Fibroblast of lung (primary cell): ENCODE measurements around the gene R3HCC1L. TPM values are rescaled to one million over a fixed set of nuclear protein-coding genes. Genes with fewer than 3 reads are reported as not detected.

Experiments used
- DNase-seq, 2 donors: peaks; one replicate each; pipeline versions ENCODE4 v3.0.0 to v3.0.0-alpha.2; 2010; ENCODE audit warnings: low read depth in 2 of 2
- H2AFZ ChIP-seq: 2 replicates; pipeline ENCODE4 v1.5.1; 2012; ENCODE audit warnings: low read length, control low read depth, inconsistent platforms
- H3K27ac ChIP-seq: 2 replicates; pipeline ENCODE4 v1.5.1; 2011; ENCODE audit warnings: low read length, control low read depth; ENCODE audit not compliant: insufficient read depth
- H3K27me3 ChIP-seq: 2 replicates; pipeline ENCODE4 v1.5.1; 2011; ENCODE audit warnings: mild to moderate bottlenecking, low read length; ENCODE audit not compliant: control insufficient read depth, insufficient read depth
- H3K36me3 ChIP-seq: 2 replicates; pipeline ENCODE4 v1.5.1; 2011; ENCODE audit warnings: low read length; ENCODE audit not compliant: control insufficient read depth, insufficient read depth
- H3K4me1 ChIP-seq: 2 replicates; pipeline ENCODE4 v1.5.1; 2011; ENCODE audit warnings: low read length; ENCODE audit not compliant: control insufficient read depth, insufficient read depth; ENCODE audit errors: extremely low read depth
- H3K4me2 ChIP-seq: 2 replicates; pipeline ENCODE4 v1.5.1; 2011; ENCODE audit warnings: low read length, control low read depth; ENCODE audit not compliant: insufficient read depth; ENCODE audit errors: extremely low read depth
- H3K4me3 ChIP-seq, 4 experiments: fragments of 200-600 bp in 1 of 4; sonication (generic) in 1 of 4; replicated peaks in 1 of 4; 2 replicates each; pipeline ENCODE4 v1.5.1; 2011 to 2016; ENCODE audit warnings: low read length in 4 of 4, low read depth in 3 of 4, mild to moderate bottlenecking in 3 of 4, control low read depth in 2 of 4, inconsistent platforms in 1 of 4, mixed read lengths in 1 of 4; ENCODE audit not compliant: insufficient read depth in 1 of 4; ENCODE audit errors: control extremely low read depth in 1 of 4
- H3K79me2 ChIP-seq: 2 replicates; pipeline ENCODE4 v1.5.1; 2012; ENCODE audit warnings: mild to moderate bottlenecking, low read length, inconsistent platforms; ENCODE audit not compliant: control insufficient read depth, insufficient read depth
- H3K9ac ChIP-seq: 2 replicates; pipeline ENCODE4 v1.5.1; 2011; ENCODE audit warnings: mild to moderate bottlenecking, low read length, control low read depth; ENCODE audit not compliant: insufficient read depth
- H3K9me3 ChIP-seq: 2 replicates; pipeline ENCODE4 v1.5.1; 2012; ENCODE audit warnings: low read depth, low read length; ENCODE audit not compliant: control insufficient read depth, insufficient read depth
- H4K20me1 ChIP-seq: 2 replicates; pipeline ENCODE4 v1.5.1; 2011; ENCODE audit warnings: low read length; ENCODE audit not compliant: control insufficient read depth, insufficient read depth; ENCODE audit errors: extremely low read depth
- EZH2 ChIP-seq: IDR thresholded peaks from 2 replicates; pipeline ENCODE4 v1.5.1; 2012; ENCODE audit warnings: low read length, control low read depth, mild to moderate bottlenecking; ENCODE audit errors: missing control alignments
- polyA plus RNA-seq, 2 donors: library from polyadenylated mRNA; depleted of rRNA in 1 of 2; stranded (reverse) in 1 of 2; unstranded in 1 of 2; fragments of >200 nt; gene quantifications; 2 replicates each; pipeline ENCODE4 v1.2.1, GENCODE V29; 2011 to 2012; ENCODE audit warnings: missing spikeins in 1 of 2
- total RNA-seq: library from RNA; depleted of rRNA; stranded (reverse); fragments of >200 nt; gene quantifications from 2 replicates; pipeline ENCODE4 v1.2.1, GENCODE V29; 2014
- TF ChIP-seq, protein P1 (sequence below), 2 donors: IDR thresholded peaks in 1 of 2; conservative IDR thresholded peaks in 1 of 2; 1 replicate in 1 of 2; 2 replicates in 1 of 2; pipeline ENCODE4 v1.5.1; 2011 to 2012; ENCODE audit warnings: low read length in 2 of 2, control low read depth in 1 of 2, inconsistent platforms in 1 of 2, low read depth in 1 of 2, mild to moderate bottlenecking in 1 of 2

The R3HCC1L gene
- total and polyA plus RNA-seq, 2 donors (not counting 1 experiment from before 2014, with no cell fraction given): 11.1 to 19.5 TPM

DNA sequence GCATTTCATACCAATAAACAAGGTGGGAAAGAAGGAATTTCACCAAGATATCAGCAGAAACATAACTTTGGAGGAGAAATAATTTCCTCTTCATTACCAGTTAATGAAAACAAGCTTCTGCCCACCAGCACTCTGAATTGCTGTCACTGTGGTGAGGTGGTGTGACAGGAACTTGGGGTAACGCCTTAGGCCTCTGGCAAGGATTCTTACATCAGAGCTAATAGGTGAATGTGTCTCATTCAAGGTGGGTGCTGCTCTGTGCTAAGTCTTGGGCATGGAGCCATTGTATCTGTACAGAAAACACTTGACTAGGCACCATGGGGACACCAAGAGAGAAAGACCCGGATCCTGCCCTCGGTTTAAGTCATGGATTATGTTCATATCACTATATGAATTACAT lies 141.9 kb downstream of the R3HCC1L start:
- Histone ChIP-seq H3K9ac (no peak overlapping the region), H3K4me2 (no peak overlapping the region), H2AFZ (no peak overlapping the region), H3K27me3 (peaks cover 9% of the 10 kb centered on the region), H3K27ac (no peak overlapping the region), H3K4me1 (no peaks in the 10 kb centered on the region), H3K36me3 (no peaks in the 10 kb centered on the region), H3K79me2 (no peaks in the 10 kb centered on the region), H3K4me3 (no peak overlapping the region), H4K20me1 (no peaks in the 10 kb centered on the region), H3K9me3 (no peaks in the 10 kb centered on the region)
- DNase-seq: no peak
- TF ChIP-seq EZH2: no peak
- TF ChIP-seq, protein P1, sequence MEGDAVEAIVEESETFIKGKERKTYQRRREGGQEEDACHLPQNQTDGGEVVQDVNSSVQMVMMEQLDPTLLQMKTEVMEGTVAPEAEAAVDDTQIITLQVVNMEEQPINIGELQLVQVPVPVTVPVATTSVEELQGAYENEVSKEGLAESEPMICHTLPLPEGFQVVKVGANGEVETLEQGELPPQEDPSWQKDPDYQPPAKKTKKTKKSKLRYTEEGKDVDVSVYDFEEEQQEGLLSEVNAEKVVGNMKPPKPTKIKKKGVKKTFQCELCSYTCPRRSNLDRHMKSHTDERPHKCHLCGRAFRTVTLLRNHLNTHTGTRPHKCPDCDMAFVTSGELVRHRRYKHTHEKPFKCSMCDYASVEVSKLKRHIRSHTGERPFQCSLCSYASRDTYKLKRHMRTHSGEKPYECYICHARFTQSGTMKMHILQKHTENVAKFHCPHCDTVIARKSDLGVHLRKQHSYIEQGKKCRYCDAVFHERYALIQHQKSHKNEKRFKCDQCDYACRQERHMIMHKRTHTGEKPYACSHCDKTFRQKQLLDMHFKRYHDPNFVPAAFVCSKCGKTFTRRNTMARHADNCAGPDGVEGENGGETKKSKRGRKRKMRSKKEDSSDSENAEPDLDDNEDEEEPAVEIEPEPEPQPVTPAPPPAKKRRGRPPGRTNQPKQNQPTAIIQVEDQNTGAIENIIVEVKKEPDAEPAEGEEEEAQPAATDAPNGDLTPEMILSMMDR (conservative IDR thresholded peaks at IDR 0.05 in 1 of 2, IDR thresholded peaks at IDR 0.05 in 1 of 2; ENCODE audit: low read depth in 1 of 2, low read length in 2 of 2): no peak

DNA sequence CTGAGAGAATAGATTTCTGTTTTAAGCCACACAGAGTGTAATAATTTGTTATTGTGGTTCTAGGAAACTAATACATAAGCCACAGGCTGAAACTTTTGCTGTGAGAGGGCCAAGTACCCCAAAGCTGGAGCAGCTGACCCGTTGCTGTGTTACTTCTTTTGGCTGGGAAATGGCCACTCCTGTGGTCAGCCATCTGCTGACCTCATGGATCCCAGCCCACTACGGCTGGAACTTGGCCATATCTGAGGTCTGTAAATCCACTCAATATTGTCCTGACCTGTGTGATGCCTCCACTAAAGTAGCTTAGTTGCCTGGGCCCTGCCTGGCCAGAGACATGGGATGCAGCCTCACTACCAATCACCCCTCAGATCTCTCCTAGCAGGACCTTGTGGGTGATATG lies 151.0 kb downstream of the R3HCC1L start:
- no peak overlapping the region for H3K9ac ChIP-seq
- H4K20me1 ChIP-seq: no peaks in the 10 kb centered on the region
- H2AFZ ChIP-seq: no peak overlapping the region
- no peak overlapping the region for H3K4me3 ChIP-seq
- H3K4me1 ChIP-seq: no peaks in the 10 kb centered on the region
- H3K79me2 ChIP-seq: no peaks in the 10 kb centered on the region
- no peak overlapping the region for H3K27ac ChIP-seq
- TF ChIP-seq, protein P1 (conservative IDR thresholded peaks at IDR 0.05 in 1 of 2, IDR thresholded peaks at IDR 0.05 in 1 of 2; ENCODE audit: low read depth in 1 of 2, low read length in 2 of 2): no peak
- peak in 1 of 2 donors; percentile 31 for DNase-seq
- no peaks in the 10 kb centered on the region for H3K9me3 ChIP-seq
- H3K4me2 ChIP-seq: no peak overlapping the region
- H3K27me3 ChIP-seq: peaks cover 25% of the 10 kb centered on the region
- H3K36me3 ChIP-seq: no peaks in the 10 kb centered on the region

DNA sequence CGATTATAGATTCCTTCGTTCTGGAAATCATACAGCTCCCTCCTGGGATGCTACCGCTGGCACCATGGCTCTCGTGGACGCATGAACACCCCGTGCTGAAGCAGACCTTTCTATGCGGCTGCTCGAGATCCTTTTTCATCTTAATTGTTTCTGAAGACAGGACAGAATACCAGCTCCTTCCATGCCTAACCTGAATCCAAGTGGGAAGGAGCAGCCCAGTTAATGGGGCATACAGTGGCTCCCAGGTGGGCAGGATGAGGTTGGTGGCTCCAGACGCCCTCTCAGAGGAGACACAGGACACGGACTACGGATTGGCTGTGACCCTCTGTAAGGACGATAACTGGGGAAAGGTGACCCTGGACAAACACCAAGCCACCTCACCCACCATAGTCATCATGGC lies 152.0 kb downstream of the R3HCC1L start:
- no peak for TF ChIP-seq EZH2
- TF ChIP-seq, protein P1 (conservative IDR thresholded peaks at IDR 0.05 in 1 of 2, IDR thresholded peaks at IDR 0.05 in 1 of 2; ENCODE audit: low read depth in 1 of 2, low read length in 2 of 2): no peak
- no peak overlapping the region for H2AFZ ChIP-seq
- no peak overlapping the region for H3K4me2 ChIP-seq
- H3K4me3 ChIP-seq: no peak overlapping the region
- no peak for DNase-seq
- no peak overlapping the region for H3K27ac ChIP-seq
- no peaks in the 10 kb centered on the region for H3K36me3 ChIP-seq
- H3K9ac ChIP-seq: no peak overlapping the region
- H3K79me2 ChIP-seq: no peaks in the 10 kb centered on the region
- no peaks in the 10 kb centered on the region for H3K9me3 ChIP-seq
- no peaks in the 10 kb centered on the region for H4K20me1 ChIP-seq
- H3K27me3 ChIP-seq: peaks cover 25% of the 10 kb centered on the region
- no peaks in the 10 kb centered on the region for H3K4me1 ChIP-seq
